Thyroid gland (tissue), 4 donors: Measurements from ENCODE around the gene PIGL.

Experiments
- CTCF ChIP-seq, 6 experiments: fragments of 200-600 bp in 3 of 6; fragments of 450-650 bp in 3 of 6; sonication (generic) in 3 of 6; IDR thresholded peaks; one replicate each; pipeline ENCODE4 v1.5.1; 2016 to 2019; ENCODE audit warnings: antibody characterized with exemption in 6 of 6, mild to moderate bottlenecking in 2 of 6, inconsistent platforms in 1 of 6, moderate library complexity in 1 of 6
- POLR2A ChIP-seq, 2 donors: fragments of 450-650 bp; IDR thresholded peaks; one replicate each; pipeline ENCODE4 v1.6.1; 2017; ENCODE audit warnings: antibody characterized with exemption in 2 of 2, mild to moderate bottlenecking in 2 of 2, moderate library complexity in 1 of 2

- TF ChIP-seq POLR2A (IDR thresholded peaks at IDR 0.05) (no peak), CTCF (IDR thresholded peaks at IDR 0.05) (no peak)
Observed at GRCh38 chr17:16297367-16298139, 80.5 kb downstream of the PIGL start.
